Measurements from ENCODE around the gene MS4A2. TPM values are rescaled to one million over a fixed set of nuclear protein-coding genes. Genes with fewer than 3 reads are reported as not detected.

Gene MS4A2
- total RNA-seq, result not detected in 2 replicates

GRCh38 chr11:60088364-60088763, at the start of gene MS4A2:
Gene MS4A2, plus strand, starts transcription at chr11:60088664. Its CDS starts 102 bp downstream, at chr11:60088766.

GRCh38 chr11:60040109-60040508, 48.4 kb upstream of the MS4A2 start, which contains the start of gene OOSP2:
Gene OOSP2, plus strand, starts transcription at chr11:60040409. Its CDS starts 51 bp downstream, at chr11:60040460.

GRCh38 chr11:60056349-60056969, 32.0 kb upstream of the MS4A2 start, which contains the start of gene MS4A3:
Gene MS4A3, plus strand, starts transcription at chr11:60056665. Its CDS starts 4,496 bp downstream, at chr11:60061161.

Other genes starting within 250 kb of the MS4A2 start
- gene CBLIF, start 243.2 kb upstream of the MS4A2 start, total RNA-seq, result not detected in 2 replicates
- 0.32 TPM in 1 of 2 replicates, not detected in the other for gene TCN1, start 222.2 kb upstream of the MS4A2 start, total RNA-seq
- not detected in 2 replicates for gene OOSP3, start 209.9 kb upstream of the MS4A2 start, total RNA-seq
- gene OOSP1, start 150.2 kb upstream of the MS4A2 start, total RNA-seq, result not detected in 2 replicates
- gene OOSP4A, start 124.6 kb upstream of the MS4A2 start, total RNA-seq, result not detected in 2 replicates
- not detected in 2 replicates for gene OOSP4B, start 71.5 kb upstream of the MS4A2 start, total RNA-seq
- not detected in 2 replicates for gene OOSP2, start 48.3 kb upstream of the MS4A2 start, total RNA-seq
- gene MS4A3, start 32.0 kb upstream of the MS4A2 start, total RNA-seq, result not detected in 2 replicates
- gene MS4A6A, start 94.4 kb downstream of the MS4A2 start, total RNA-seq, result 5.8 and 21.8 TPM in 2 replicates
- under 0.01 TPM in 1 of 2 replicates, not detected in the other for gene MS4A4E, start 154.5 kb downstream of the MS4A2 start, total RNA-seq
- not detected in 2 replicates for gene MS4A4A, start 192.0 kb downstream of the MS4A2 start, total RNA-seq
- not detected in 2 replicates for gene MS4A6E, start 238.6 kb downstream of the MS4A2 start, total RNA-seq